Renal cortical epithelial cell (primary cell): Measurements from ENCODE around the gene HTR1E. TPM values are rescaled to one million over a fixed set of nuclear protein-coding genes. Genes with fewer than 3 reads are reported as not detected.
"Not testable (repeated sequence)": the region's sequence is repeated elsewhere in the genome, so short reads cannot be mapped to it uniquely, and the experiment has no call there.

Experiments
- DNase-seq: peaks from one replicate; pipeline ENCODE4 v3.0.0-alpha.2; 2011; ENCODE audit warnings: low read depth
- total RNA-seq: library from RNA; depleted of rRNA; stranded (reverse); fragments of >200 nt; gene quantifications from 2 replicates; pipeline ENCODE4 v1.2.3, GENCODE V29; 2014

HTR1E gene
- total RNA-seq = 0.15 TPM in 1 of 2 replicates, not detected in the other

- peak; percentile 2 for DNase-seq
These were observed at the start of gene HTR1E for GRCh38 chr6:86937219-86938079. HTR1E (plus strand) TSS chr6:86937528; CDS start chr6:87015335, 77,807 bp downstream.

GRCh38 chr6:86888301-86888700, 49.0 kb upstream of the HTR1E start:
- DNase-seq = no peak

GRCh38 chr6:86897265-86897664, 40.1 kb upstream of the HTR1E start:
- DNase-seq = not testable (repeated sequence)

- no peak for DNase-seq
These were observed 23.5 kb upstream of the HTR1E start for GRCh38 chr6:86913795-86914194.

- DNase-seq = no peak
These were observed 20.9 kb upstream of the HTR1E start for GRCh38 chr6:86916393-86916792.

GRCh38 chr6:86927138-86927537, 10.2 kb upstream of the HTR1E start:
- DNase-seq = not testable (repeated sequence)

- DNase-seq = not testable (repeated sequence)
These were observed 9.5 kb upstream of the HTR1E start for GRCh38 chr6:86927859-86928258.

GRCh38 chr6:86934365-86934764, 3.0 kb upstream of the HTR1E start:
- DNase-seq = no peak

- no peak for DNase-seq
These were observed 502 bp upstream of the HTR1E start for GRCh38 chr6:86936834-86937218.

GRCh38 chr6:86938814-86939213, 1.5 kb downstream of the HTR1E start:
- DNase-seq = no peak

- DNase-seq = no peak
These were observed 4.1 kb downstream of the HTR1E start for GRCh38 chr6:86941461-86941860.

GRCh38 chr6:86942769-86943516, 5.6 kb downstream of the HTR1E start:
- no peak for DNase-seq

- no peak for DNase-seq
These were observed 6.6 kb downstream of the HTR1E start for GRCh38 chr6:86943819-86944407.

- no peak for DNase-seq
These were observed 12.4 kb downstream of the HTR1E start for GRCh38 chr6:86949771-86950170.

- DNase-seq = no peak
These were observed 15.7 kb downstream of the HTR1E start for GRCh38 chr6:86952991-86953390.

- no peak for DNase-seq
These were observed 22.3 kb downstream of the HTR1E start for GRCh38 chr6:86959656-86960055.

GRCh38 chr6:86961455-86962200, 24.3 kb downstream of the HTR1E start:
- no peak for DNase-seq

- no peak for DNase-seq
These were observed 26.0 kb downstream of the HTR1E start for GRCh38 chr6:86963352-86963751.

- no peak for DNase-seq
These were observed 26.8 kb downstream of the HTR1E start for GRCh38 chr6:86964029-86964579.

- DNase-seq = no peak
These were observed 28.9 kb downstream of the HTR1E start for GRCh38 chr6:86966271-86966670.

- peak; percentile 9 for DNase-seq
These were observed 32.2 kb downstream of the HTR1E start for GRCh38 chr6:86969573-86969972.

- no peak for DNase-seq
These were observed 35.8 kb downstream of the HTR1E start for GRCh38 chr6:86973088-86973487.
